H1 (cell line): Measurements from ENCODE around the gene PRSS16. TPM values are rescaled to one million over a fixed set of nuclear protein-coding genes. Genes with fewer than 3 reads are reported as not detected.

Source experiments
- CBX8 ChIP-seq: fragments of 300-800, 300-1000 bp; sonication (generic); IDR thresholded peaks from 2 replicates; pipeline ENCODE4 v1.7.1; 2016; ENCODE audit warnings: low read depth, low read length, borderline replicate concordance
- EP300 ChIP-seq, 2 experiments: IDR thresholded peaks; 1 replicate in 1 of 2; 2 replicates in 1 of 2; pipeline ENCODE4 v1.6.1; 2011 to 2012; ENCODE audit warnings: low read depth in 2 of 2, low read length in 2 of 2, mild to moderate bottlenecking in 2 of 2, borderline replicate concordance in 1 of 2, inconsistent platforms in 1 of 2, moderate library complexity in 1 of 2
- GABPA ChIP-seq: IDR thresholded peaks from 2 replicates; pipeline ENCODE4 v1.6.1; 2011; ENCODE audit warnings: mild to moderate bottlenecking, low read length, moderate library complexity, borderline replicate concordance; ENCODE audit not compliant: insufficient read depth
- HDAC2 ChIP-seq, 2 experiments: fragments of 300-600 bp in 1 of 2; sonication (generic) in 1 of 2; IDR thresholded peaks; 2 replicates each; pipeline ENCODE4 v1.6.1; 2011 to 2012; ENCODE audit warnings: low read depth in 2 of 2, low read length in 2 of 2, mild to moderate bottlenecking in 2 of 2, moderate library complexity in 2 of 2, borderline replicate concordance in 1 of 2, inconsistent platforms in 1 of 2
- HDAC6 ChIP-seq: IDR thresholded peaks from one replicate; pipeline ENCODE4 v1.7.1; 2012; ENCODE audit warnings: low read depth, mild to moderate bottlenecking, inconsistent platforms, low read length, moderate library complexity
- POLR2A ChIP-seq, 2 experiments: IDR thresholded peaks; 1 replicate in 1 of 2; 2 replicates in 1 of 2; pipeline ENCODE4 v1.6.1; 2011; ENCODE audit warnings: low read depth in 2 of 2, low read length in 2 of 2, mild to moderate bottlenecking in 2 of 2; ENCODE audit errors: control extremely low read depth in 1 of 2
- SIX5 ChIP-seq: IDR thresholded peaks from 2 replicates; pipeline ENCODE4 v1.6.1; 2011; ENCODE audit warnings: mild to moderate bottlenecking, low read depth, low read length
- SP4 ChIP-seq: IDR thresholded peaks from 2 replicates; pipeline ENCODE4 v1.6.1; 2012; ENCODE audit warnings: low read length, inconsistent platforms
- polyA plus RNA-seq, 7 experiments: library from polyadenylated mRNA; depleted of rRNA in 3 of 7; stranded (reverse) in 5 of 7; unstranded in 2 of 7; fragments of >200 nt in 5 of 7; fragments of 200-250 nt in 2 of 7; gene quantifications; 1 replicate in 5 of 7; 2 replicates in 1 of 7; 4 replicates in 1 of 7; pipeline versions ENCODE4 v1.2.1 to v1.2.3, GENCODE V29; 2011 to 2013; ENCODE audit warnings: missing spikeins in 2 of 7, mixed read lengths in 2 of 7
- total RNA-seq: library from RNA; stranded (reverse); fragmentation: NEBNext Ultra II Directional; extraction: Animal tissue kit (Norgen Biotek cat#: 25700); gene quantifications from 2 replicates; pipeline ENCODE4 v1.2.1, GENCODE V29; 2021
- TF ChIP-seq, protein P1 (sequence below): IDR thresholded peaks from 2 replicates; pipeline ENCODE4 v1.6.1; 2012; ENCODE audit warnings: inconsistent platforms

Gene PRSS16
- total and polyA plus RNA-seq, 2 of the 8 experiments (the other 6 are each of a cell fraction or from before 2014, with no cell fraction given): 20.2 to 38.9 TPM

GRCh38 chr6:27294409-27294808 lies 46.9 kb downstream of the PRSS16 start (continued):
- TF ChIP-seq GABPA (no peak), CBX8 (no peak), SIX5 (no peak), HDAC2 (IDR thresholded peaks at IDR 0.05; ENCODE audit: borderline replicate concordance in 1 of 2, low read depth in 2 of 2, low read length in 2 of 2) (no peak), POLR2A (IDR thresholded peaks at IDR 0.05; ENCODE audit: control extremely low read depth in 1 of 2, low read depth in 2 of 2, low read length in 2 of 2) (no peak), HDAC6 (no peak), EP300 (IDR thresholded peaks at IDR 0.05; ENCODE audit: borderline replicate concordance in 1 of 2, low read depth in 2 of 2, low read length in 2 of 2) (no peak), SP4 (no peak)
- TF ChIP-seq, protein P1, sequence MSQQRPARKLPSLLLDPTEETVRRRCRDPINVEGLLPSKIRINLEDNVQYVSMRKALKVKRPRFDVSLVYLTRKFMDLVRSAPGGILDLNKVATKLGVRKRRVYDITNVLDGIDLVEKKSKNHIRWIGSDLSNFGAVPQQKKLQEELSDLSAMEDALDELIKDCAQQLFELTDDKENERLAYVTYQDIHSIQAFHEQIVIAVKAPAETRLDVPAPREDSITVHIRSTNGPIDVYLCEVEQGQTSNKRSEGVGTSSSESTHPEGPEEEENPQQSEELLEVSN: no peak
